GM19043 (cell line): ENCODE results near the gene SLC12A9.
"Not testable (repeated sequence)": the region's sequence is repeated elsewhere in the genome, so short reads cannot be mapped to it uniquely, and the experiment has no call there.

ENCODE experiments used
- ATAC-seq: cut with Tn5 transposase; IDR thresholded peaks from one replicate; pipeline ENCODE4 v1.9.1; 2021; ENCODE audit warnings: low read depth; ENCODE audit not compliant: unreplicated experiment

The SLC12A9 gene, protein sequence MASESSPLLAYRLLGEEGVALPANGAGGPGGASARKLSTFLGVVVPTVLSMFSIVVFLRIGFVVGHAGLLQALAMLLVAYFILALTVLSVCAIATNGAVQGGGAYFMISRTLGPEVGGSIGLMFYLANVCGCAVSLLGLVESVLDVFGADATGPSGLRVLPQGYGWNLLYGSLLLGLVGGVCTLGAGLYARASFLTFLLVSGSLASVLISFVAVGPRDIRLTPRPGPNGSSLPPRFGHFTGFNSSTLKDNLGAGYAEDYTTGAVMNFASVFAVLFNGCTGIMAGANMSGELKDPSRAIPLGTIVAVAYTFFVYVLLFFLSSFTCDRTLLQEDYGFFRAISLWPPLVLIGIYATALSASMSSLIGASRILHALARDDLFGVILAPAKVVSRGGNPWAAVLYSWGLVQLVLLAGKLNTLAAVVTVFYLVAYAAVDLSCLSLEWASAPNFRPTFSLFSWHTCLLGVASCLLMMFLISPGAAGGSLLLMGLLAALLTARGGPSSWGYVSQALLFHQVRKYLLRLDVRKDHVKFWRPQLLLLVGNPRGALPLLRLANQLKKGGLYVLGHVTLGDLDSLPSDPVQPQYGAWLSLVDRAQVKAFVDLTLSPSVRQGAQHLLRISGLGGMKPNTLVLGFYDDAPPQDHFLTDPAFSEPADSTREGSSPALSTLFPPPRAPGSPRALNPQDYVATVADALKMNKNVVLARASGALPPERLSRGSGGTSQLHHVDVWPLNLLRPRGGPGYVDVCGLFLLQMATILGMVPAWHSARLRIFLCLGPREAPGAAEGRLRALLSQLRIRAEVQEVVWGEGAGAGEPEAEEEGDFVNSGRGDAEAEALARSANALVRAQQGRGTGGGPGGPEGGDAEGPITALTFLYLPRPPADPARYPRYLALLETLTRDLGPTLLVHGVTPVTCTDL

DNA sequence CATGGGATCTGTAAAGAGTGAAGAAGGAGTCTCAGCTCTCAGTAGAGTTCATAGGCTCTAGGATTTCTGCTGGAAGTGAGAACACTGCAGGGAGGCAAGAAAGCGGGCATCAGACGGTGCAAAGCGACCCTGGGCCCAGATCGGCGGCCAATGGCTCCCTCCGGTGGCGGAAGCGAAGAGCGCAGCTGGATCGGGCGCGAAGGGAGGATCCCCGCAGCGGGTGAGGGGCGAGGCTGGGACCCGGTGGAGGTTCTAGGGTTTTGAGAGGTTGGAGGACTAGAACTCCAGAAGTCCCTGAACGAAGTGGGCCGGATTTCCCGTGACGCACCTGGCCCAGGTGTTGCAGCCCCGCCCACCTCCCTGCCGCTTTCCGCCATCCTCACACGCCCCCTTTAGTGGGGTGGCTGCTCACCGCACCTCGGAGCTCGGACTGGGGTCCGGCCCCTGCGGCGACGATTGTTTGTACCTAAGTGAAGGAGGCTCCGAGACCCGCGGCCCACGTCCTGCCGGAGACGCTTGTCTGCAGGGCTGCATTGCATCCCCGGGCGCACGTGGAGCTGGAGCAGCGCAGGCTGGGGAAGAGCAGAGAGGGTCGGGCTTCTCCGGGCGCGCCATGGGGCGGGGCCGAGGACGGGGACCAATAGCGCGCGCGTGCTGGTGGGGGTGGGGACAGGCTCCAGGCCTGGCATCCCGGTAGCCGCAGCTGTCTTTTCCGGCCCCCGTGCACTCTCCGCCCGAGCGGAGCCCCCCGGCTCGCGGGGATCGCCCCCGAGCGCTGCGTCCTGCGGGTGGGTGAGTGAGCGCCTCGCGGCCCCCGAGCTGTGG is at the start of gene SLC12A9:
Gene SLC12A9 (plus strand): TSS at position 666 of the 825 bp plus-strand sequence. CDS start 1,485 bp downstream, outside the sequence.
- ATAC-seq = peak; percentile 87

DNA sequence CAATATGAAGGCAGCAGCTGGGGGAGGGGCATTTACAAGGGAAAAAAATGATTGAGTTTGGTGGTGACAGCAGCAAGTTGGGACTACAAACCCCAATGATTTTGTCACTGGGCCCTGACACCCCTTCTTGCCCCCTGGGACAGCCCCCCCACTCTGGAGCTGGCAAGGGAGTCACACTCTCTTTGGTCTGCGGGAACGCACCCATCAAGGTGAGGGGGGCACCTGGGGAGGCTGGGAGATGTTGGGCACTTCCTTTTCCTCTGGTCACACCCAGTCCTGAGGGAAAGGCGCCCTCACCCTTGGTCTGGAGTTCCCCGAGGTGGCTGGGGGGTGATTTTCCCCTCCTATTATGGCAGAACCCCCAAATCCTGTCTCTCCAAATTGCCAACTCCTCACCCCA is 49.6 kb upstream of the SLC12A9 start:
- no peak for ATAC-seq

DNA sequence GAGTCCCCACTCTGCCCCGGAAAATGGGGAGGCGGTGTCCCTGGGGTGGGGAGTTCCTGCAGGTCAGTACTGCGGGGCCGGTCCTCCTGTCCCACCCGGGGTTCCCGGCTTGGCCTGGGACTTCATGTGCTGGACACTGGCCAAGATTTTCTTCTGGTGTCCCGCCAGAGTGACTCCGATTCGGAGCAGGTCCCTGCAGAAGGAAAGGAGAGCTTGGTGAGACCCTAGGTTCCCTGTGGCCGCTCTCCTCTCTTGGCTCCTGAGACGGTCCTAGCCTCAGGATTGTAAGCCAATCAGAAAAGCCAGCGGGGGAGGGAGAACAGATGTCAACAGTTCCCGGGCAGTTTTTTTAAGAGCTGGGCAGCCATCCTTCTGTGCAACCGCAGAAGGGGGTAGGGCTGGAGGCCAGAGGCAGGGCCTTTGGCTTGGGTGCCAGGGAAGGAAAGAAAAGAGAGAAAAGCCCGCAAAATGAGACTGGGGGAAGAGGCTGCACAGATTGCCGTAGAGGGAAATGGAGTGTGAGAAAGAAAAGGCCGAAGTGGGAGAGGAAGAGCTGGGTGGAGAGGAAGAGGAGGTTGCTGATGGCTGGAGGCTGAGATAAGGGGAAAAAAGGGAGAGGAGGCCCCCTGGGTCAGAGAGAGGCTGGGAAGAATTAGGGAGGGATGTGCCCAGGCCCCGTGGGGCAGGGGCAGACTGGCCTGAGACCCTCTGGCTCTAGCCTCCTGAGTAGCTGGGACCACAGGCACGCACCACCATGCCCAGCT is 48.9 kb upstream of the SLC12A9 start:
- peak; percentile 99 for ATAC-seq

DNA sequence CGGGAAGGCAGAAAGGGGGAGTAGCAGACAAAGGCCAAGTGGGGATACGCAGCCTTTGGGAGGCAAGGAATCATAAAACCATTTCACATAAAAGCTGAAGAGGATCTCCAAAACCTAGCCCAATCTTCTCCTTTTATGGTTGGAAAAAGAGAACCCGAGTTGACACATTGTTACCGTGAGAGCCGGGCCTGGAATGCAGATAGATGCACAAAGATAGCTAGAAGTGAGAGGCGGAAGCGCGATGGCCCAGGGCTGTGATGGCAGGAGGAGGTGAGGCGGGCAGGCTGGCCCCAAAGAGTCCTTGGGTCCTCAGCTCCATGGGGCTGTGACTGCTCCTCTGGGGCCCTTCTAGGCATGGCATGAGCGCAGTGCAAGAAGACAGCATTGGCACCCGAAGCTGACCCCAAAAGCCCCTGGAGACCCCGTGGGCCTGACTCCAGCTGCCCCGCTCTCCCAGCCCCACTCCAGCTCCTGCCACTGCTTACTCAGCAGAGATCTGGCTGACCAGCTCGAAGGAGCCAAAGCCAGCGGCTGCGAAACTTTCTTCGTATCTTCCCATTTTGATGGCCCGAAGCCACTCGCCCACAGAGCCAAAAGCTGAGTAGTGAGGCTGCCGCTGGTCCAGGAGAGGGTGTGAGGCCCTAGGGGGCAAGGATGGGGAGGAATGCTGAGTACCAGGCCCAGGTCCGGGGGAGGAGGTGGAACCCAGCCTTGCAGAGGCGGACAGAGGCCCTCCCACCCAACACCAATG is 47.7 kb upstream of the SLC12A9 start:
- no peak for ATAC-seq

DNA sequence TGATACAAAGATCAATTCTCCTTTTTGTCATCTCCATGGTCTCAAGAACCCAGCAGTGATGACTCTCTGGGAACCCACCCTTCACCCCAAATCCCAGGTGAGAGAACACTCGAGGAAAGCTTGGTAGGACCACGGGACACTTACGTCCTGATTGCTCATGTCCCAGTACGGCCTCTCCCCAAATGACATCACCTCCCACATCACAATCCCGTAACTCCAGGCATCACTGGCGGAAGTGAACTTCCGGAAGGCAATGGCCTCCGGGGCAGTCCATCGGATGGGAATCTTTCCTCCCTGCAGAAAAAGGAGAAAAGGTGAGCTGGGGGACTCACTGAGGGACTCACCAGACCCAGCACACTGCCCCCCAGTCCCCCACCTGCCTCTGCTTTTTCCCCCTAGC is 46.2 kb upstream of the SLC12A9 start:
- ATAC-seq = no peak

DNA sequence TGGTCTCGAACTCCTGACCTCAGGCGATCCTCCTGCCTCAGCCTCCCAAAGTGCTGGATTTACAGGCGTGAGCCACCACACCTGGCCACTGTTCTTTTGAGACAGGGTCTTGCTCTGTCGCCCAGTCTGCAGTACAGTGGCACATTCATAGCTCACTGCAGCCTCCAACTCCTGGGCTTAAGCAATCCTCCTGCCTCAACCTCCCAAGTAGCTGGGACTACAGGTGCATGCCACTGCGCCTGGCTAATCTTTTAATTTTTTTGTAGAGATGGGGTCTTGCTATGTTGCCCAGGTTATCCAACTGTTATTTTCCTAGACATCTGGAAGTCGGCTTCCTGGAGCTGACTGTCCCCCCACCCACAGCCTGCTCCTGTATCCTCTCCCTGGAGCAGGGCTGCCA is 45.6 kb upstream of the SLC12A9 start:
- not testable (repeated sequence) for ATAC-seq

DNA sequence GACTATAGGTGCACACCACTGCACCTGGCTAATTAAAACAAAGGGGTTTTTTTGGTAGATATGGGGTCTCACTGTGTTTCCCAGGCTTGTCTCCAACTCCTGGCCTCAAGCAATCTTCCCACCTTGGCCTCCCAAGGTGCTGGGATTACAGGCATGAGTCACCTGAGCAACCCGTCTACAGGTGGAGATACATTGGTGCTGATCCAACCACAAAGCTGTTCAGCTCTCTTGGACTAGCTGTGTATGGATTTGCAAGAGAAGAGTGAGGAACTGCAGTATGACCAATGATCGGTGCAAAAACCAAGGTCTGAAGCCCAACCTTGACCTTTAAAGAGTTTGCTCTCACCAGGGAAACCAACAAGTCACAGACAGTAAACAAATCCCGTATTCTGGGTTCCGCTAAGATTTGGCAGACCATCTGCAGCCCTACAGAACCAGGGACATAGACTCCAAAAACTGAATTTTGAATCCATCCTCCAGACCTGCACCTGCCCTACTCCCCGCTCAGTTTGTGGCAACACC is 44.1 kb upstream of the SLC12A9 start:
- ATAC-seq = no peak

DNA sequence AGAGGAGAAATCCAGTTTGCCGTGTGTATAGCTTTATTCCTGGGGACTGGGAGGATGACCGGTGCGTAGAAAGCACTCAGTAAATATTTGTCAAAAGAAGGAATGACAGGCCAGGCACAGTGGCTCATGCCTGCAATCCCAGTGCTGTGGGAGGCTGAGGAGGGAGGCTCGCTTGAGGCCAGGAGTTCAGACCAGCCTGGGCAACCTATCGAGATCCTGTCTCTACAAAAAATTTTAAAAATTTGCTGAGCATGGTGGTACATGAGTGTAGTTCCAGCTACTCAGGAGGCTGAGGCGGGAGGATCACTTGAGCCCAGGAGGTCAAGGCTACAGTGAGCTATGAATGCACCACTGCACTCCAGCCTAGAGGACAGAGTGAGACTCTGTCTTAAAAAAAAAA is 41.0 kb upstream of the SLC12A9 start:
- no peak for ATAC-seq

DNA sequence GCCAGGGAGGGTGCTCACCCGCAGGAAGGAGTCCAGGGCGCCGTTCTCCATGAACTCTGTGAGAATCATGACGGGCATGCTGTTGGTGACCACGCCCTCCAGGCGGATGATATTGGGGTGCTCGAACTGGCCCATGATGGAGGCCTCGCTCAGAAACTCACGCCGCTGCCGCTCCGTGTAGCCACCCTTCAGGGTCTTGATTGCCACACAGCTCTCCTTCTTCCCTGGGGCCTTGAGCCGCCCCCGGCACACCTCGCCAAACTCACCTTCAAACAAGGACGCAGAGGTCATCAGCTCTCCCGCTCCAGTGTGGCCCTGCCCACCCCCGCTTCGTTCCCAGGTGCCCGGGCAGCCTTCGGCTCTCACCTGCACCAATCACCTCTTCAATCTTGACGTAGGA is 39.8 kb upstream of the SLC12A9 start:
- ATAC-seq = no peak

DNA sequence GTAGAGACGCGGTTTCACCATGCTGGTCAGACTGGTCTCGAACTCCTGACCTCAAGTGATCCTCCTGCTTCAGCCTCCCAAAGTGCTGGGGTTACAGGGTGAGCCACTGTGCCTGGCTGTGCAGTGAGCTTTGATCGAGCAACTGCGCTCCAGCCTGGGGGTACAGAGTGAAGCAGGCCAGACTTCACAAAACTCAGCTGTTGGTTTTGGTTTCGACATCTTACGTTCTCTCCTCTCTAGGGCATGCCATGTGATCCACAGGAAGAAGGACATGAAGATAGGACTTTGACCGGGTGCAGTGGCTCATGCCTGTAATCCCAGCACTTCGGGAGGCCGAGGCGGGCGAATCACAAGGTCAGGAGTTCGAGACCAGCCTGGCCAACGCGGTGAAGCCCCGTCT is 36.0 kb upstream of the SLC12A9 start:
- ATAC-seq = not testable (repeated sequence)

DNA sequence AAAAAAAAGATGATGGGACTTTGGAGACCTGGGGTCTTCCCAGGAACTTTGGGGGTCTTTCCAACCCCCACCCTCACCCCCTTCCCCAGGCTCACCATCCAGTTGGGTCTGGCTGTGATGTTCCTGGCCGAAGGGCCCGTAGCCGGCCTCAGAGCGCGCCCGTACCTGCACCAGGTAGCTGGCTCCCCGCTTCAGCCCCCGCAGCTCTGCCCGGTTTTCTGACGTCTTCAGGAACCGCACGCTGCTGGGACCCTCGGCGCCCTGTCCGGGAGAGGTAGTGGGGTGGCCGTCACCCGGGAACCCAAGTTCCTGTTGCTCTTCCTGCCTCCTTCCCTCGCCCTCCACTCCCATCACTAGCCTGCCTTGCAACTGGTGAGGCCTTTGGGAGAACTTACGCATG is 35.4 kb upstream of the SLC12A9 start:
- no peak for ATAC-seq

DNA sequence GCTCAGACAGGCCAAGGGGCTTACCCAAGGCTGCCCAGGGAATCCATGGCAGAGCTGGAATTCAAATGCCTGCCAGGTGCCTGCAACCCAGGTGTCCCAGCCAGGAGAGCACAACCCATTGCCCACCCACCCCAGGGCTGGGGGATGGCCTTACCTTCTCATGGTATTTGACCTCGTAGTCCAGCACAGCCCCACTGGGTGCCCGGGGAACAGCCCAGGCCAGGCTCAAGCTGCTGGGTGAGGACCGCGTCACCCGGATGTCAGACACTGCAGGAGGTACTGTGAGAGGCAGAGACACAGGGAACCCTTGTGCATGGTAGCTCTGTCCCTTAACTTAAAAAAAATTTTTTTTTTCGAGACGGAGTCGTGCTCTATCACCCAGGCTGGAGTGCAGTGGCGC is 34.1 kb upstream of the SLC12A9 start:
- ATAC-seq = no peak

DNA sequence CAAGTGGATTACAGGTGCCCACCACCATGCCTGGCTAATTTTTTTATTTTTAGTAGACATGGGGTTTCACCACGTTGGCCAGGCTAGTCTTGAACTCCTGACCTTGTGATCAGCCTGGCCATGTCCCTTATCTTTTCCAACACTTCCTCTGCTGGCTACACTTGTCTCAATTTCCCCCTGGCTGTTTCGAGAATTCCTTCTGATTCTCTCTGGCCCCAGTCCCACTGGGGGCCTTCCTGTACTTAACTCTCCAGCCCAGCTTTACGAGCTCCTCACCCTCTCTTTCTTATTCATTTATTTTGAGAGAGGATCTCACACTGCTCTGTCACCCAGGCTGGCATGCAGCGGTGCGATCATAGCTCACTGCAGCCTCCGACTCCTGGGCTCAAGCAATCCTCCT is 33.7 kb upstream of the SLC12A9 start:
- ATAC-seq = no peak

DNA sequence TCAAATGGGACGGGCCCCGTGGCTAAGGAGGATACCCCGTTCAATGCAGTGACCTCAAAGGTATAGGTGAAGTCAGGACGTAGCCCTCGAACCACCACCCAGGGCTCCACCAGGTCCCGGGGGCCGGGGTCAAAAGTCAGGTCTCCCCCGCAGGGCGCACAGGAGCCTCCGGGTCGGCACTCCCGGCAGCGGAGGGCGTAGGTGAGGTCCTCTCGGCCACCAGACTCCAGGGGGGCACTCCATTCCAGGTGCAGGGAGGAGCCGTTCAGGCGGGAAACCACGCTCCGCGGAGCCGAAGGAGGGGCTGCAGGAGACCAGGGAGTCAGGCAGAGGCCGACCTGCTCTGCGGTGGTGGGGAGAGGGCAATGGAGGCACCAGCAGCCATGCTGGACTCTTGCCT is 32.9 kb upstream of the SLC12A9 start:
- ATAC-seq = no peak

DNA sequence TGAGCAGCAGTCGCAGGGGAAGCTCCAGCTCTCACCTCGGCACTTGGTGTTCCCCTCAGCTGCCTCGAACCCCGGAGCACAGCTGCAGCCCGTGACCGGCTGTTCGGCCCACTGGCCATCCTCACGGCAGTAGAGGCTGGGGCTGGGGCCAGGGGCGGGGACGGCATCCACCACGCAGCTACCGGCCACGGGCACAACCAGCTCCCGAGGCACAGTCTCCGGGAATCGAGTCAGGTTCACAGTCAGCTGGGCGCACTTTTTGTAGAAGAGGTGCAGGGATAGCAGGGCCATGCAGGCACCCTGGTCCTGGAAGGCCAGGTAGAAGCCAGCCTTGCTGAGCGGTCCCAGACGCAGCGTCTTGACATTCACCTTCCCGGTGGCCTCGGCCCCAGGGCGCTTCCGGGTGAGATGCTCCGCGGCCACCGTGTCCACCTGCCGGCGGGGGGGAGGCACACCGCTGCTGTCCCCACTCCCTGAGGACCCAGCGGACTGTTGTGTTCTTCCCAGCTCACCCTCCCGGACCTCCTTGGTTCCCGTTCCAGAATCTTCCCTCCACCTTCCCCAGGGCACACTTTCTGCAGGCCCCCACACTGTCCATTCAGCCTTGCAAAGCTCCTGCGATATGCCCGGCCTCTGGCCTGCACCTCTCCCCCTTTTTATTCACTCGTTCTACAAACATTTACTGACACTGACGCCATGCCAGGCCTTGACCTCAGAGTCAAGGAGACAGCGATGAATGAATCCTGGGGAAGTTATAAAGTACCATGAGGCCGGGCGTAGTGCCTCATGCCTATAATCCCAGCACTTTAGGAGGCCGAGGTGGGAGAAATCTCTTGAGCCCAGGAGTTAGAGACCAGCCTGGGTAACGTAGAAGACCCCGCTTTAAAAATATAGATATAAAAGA is 30.0 kb upstream of the SLC12A9 start:
- ATAC-seq = no peak

DNA sequence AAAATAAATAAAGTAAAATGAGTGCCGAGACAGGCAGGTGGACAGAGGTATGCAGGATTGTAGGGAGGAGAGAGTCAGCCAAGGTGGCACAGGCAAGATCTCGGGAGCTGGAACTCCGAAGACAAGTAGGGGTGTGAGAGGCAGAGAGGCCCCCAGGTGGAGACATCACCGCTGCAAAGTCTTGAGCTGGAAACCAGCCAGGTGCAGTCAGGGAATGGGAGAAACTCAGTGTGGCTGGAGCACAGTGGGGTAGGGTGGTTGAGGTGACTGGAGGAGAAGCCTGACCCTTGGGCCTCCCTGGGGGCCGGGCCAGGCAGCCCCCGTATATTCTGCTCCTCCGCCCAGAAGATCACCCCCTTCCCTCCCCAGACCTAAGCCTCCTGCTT is 29.4 kb upstream of the SLC12A9 start:
- no peak for ATAC-seq

DNA sequence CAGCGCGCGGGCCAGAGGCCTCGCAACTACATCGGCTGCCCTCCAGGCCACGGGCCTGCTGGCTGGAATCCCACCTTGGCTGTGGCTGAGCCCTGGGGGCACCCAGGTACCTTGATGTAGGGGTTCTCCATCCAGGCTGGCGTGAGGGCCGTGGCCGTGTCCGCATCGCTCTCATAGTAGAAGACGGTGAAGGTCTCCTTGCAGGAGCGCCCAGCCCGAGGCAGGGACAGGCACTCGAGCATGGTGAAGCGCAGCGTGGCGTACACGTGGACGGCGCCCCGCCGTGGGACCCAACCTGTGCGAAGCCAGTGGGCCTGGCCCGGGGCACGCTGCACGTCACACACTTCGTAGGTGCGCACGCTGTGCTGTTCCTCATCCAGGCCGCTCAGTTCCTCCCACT is 29.0 kb upstream of the SLC12A9 start:
- ATAC-seq = no peak
